ENCODE results near the gene MGLL. TPM values are rescaled to one million over a fixed set of nuclear protein-coding genes. Genes with fewer than 3 reads are reported as not detected.

Gene MGLL
- total and polyA plus RNA-seq, 10 donors = 11.0 to 134 (median 80.7) TPM

- Histone ChIP-seq H3K4me1 (peaks cover 0 to 38% (median 10%) of the 10 kb centered on the region in 6 donors), H3K9me3 (no peaks in the 10 kb centered on the region), H3K36me3 (peaks cover 0 to 39% (median 5%) of the 10 kb centered on the region in 6 donors), H3K27me3 (replicated peaks in 1 of 7) (no peaks in the 10 kb centered on the region), H3K4me3 (no peak overlapping the region), H3K27ac (no peak overlapping the region)
- DNase-seq = no peak
- intact Hi-C loops (cut with DNase I; ENCODE audit: low total_unique reads) = no loop called here
- 95 to 100% (median 98%) methylated on average over 2 of the region's 2 CpGs for WGBS, 5 donors
- no peak for TF ChIP-seq POLR2AphosphoS5 (IDR thresholded peaks at IDR 0.05)
- TF ChIP-seq POLR2A (IDR thresholded peaks at IDR 0.05) = no peak
- no peak for TF ChIP-seq CTCF (IDR thresholded peaks at IDR 0.05 in 8 of 11, conservative IDR thresholded peaks at IDR 0.05 in 3 of 11)
Observed at GRCh38 chr3:127687228-127687737, 135.0 kb downstream of the MGLL start.

- no peaks in the 10 kb centered on the region for H3K27me3 ChIP-seq (replicated peaks in 1 of 7)
- DNase-seq = no peak
- H3K36me3 ChIP-seq = peaks cover 0 to 37% (median 1%) of the 10 kb centered on the region in 6 donors
- intact Hi-C loops (cut with DNase I; ENCODE audit: low total_unique reads) = no loop called here
- peaks cover 0 to 39% (median 12%) of the 10 kb centered on the region in 6 donors for H3K4me1 ChIP-seq
- no peak for TF ChIP-seq POLR2A (IDR thresholded peaks at IDR 0.05)
- no peak for TF ChIP-seq CTCF (IDR thresholded peaks at IDR 0.05 in 8 of 11, conservative IDR thresholded peaks at IDR 0.05 in 3 of 11)
- no peak for TF ChIP-seq POLR2AphosphoS5 (IDR thresholded peaks at IDR 0.05)
- no peaks in the 10 kb centered on the region for H3K9me3 ChIP-seq
- no peak overlapping the region for H3K4me3 ChIP-seq
- H3K27ac ChIP-seq = no peak overlapping the region
Observed at GRCh38 chr3:127686512-127686894, 135.8 kb downstream of the MGLL start.

- Histone ChIP-seq H3K27me3 (replicated peaks in 1 of 7) (no peaks in the 10 kb centered on the region), H3K4me3 (no peak overlapping the region), H3K9me3 (no peaks in the 10 kb centered on the region), H3K36me3 (peaks cover 0 to 37% (median 0%) of the 10 kb centered on the region in 6 donors), H3K4me1 (peaks cover 0 to 42% (median 14%) of the 10 kb centered on the region in 6 donors), H3K27ac (peak overlapping the region in 1 of 8 donors; percentile 96)
- no peak for TF ChIP-seq CTCF (IDR thresholded peaks at IDR 0.05 in 8 of 11, conservative IDR thresholded peaks at IDR 0.05 in 3 of 11)
- TF ChIP-seq POLR2A (IDR thresholded peaks at IDR 0.05) = no peak
- TF ChIP-seq POLR2AphosphoS5 (IDR thresholded peaks at IDR 0.05) = peak in 1 of 3 donors; percentile 43
- intact Hi-C loops (cut with DNase I; ENCODE audit: low total_unique reads) = no loop called here
- DNase-seq = no peak
- WGBS, 5 donors = 78 to 88% (median 84%) methylated on average over 4 of the region's 4 CpGs
Observed at GRCh38 chr3:127685708-127686511, 136.4 kb downstream of the MGLL start.
